Renal pelvis (tissue), 4 donors: ENCODE measurements around the gene SMPX. TPM values are rescaled to one million over a fixed set of nuclear protein-coding genes. Genes with fewer than 3 reads are reported as not detected.

ENCODE experiments used
- DNase-seq: peaks from one replicate; pipeline ENCODE4 v3.0.0-alpha.2; 2013
- polyA plus RNA-seq, 3 donors: library from polyadenylated mRNA; unstranded; fragments of 120-200 nt; gene quantifications; one replicate each; pipeline ENCODE4 v1.2.1, GENCODE V29; 2013; ENCODE audit not compliant: insufficient read length in 3 of 3

Gene SMPX
- polyA plus RNA-seq, 3 donors = 0.19 to 0.57 TPM; not detected in 1

DNA sequence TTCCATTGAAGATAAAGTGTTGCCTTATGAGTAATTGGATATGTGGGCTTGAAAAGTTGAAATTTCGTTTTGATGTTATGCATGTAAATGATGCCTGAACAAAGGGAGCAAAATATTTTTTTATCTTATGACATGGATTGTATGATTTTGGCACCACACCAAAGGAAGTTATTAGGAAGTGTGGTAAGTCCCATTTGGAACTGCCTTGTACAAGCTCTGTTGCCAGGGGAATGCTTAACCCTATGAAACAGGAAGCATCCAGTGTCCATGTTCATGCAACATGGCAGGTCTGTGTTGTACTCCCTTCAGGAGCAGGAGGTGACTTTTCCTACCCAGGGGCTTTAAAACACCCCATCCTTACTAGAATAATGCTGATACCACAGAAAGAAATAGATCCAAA, 13.2 kb downstream of the SMPX start:
- no peak for DNase-seq

DNA sequence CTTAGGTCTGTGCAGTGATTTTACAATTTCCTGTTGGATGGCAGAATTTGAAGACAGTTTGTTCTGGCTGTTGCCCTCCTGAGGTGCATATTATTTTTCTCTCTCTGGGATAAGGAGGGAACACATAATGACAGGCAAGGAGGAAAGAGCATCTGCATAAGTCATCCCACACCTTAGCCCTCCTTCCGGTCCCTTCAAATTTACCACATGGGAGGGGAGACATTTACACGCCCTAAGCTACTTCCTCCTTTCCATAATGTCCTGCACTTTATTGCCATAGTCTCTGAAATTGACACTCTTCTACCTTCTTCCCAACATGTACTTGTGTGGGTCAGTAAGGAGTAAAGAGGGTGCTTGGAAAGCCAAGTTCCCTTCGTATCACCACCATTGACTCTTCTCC, 13.9 kb downstream of the SMPX start:
- DNase-seq = no peak

DNA sequence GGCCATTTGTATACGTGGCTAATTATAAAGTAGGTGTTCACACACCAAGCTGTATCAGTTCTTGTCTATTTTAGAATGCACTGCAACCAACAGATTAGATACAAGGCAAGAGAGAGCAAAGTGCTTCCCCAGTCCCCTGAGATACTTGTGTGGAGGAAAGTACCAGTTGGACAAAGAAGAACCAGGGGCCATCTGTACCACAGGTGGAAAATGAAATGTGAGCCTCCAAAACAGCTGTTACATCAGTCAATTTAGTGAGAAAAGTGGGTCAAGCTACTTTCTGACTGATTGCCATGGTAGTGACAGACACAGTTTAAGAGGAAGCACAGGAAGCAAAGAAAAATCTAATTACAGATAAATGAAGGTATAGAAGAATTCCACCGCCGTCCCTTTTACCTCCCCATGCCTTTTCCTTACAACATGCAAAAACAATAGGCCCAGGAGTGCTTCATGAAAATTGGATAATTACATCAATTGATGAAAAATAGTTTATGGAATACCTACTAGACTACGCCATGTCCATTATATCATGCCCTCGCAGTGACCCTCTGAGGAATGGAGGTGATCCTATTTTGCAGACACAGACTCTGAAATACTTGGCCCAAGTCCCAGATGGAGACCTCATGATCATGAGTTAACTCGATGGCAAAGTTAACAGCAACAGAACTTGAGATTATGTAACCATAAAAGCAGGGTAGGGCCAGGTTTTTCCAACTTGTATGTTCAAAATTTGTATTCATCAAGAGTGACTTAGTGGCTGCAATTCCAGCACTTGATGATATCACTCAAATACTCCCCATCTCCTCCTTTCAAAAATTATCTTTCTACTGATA, 15.8 kb downstream of the SMPX start:
- no peak for DNase-seq

DNA sequence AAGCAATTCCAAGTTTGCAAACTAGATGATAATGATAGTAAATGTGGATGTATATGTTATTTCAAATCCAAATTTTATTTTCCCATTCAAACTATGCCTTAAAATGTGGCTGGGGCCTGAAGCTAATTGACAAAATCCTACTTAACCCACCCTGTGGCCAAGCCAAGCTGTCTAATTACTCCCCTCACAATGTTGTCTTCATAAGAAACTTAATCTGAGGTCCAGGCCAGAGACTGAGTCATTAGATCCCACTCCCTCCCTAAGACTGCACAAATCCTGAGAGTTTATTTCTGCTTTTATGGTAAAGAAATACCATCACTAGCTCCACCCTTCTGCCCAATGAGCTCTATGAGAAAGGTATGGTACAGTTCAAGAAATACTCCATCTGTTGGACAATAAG, 16.6 kb downstream of the SMPX start:
- DNase-seq = no peak

DNA sequence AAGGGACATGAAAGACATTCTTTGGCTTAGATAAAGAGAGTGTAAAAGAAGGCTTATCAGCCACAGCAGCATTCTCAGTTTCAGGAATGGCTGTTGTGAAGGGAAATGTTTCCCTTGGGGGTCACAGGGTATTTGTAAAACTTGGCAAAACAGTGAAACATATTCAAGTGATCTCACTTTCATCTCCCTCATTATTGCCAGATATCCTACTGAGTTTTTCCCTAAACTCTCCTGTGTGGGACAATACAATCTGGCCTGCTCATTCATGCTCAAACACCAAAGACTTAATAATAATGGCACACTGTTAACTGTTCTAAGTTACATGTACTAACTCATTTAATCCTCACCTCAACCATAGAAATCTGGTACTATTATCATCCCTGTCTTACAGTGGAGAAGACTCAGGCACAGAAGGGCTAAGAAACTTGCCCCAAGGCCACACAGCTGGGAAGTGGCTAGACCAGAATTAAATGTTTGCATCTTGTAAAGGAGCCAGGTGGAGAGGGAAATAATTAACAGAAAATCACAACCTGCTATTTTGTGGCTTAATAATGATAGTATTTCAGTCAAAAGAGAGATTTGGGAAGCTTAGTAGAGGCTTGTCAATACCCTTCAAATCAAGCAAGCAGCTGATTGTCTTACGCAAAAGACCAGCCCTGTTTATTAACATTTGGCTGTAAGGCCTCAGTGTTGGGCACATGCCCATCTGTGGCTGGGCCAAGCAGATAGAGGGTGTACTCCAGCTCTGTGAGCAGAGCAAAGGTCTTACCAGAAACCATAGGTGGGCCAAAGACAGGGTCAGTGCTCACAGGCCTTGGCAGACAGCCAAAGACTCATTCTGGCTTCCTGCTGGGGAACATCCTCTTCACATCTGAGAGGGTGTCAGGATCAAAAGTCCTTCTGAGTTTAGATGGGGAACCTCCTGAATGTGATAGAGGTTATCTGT, 17.3 kb downstream of the SMPX start:
- no peak for DNase-seq

DNA sequence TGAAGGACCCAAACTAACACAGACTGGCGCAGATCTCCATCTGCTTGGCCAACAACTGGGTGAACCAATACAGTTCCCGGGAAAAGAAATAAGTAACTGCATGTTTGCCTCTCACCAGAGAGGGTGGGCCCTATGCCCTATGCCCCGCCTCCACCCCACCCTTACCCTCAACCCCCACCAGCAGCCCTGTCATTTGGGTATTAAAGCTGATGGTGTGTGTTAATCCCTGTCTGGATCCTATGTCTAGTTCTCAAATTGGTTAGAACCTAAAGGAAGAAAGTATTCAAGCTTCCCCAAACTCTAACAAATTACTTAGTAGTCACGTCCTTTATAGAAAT, 19.0 kb downstream of the SMPX start:
- no peak for DNase-seq

DNA sequence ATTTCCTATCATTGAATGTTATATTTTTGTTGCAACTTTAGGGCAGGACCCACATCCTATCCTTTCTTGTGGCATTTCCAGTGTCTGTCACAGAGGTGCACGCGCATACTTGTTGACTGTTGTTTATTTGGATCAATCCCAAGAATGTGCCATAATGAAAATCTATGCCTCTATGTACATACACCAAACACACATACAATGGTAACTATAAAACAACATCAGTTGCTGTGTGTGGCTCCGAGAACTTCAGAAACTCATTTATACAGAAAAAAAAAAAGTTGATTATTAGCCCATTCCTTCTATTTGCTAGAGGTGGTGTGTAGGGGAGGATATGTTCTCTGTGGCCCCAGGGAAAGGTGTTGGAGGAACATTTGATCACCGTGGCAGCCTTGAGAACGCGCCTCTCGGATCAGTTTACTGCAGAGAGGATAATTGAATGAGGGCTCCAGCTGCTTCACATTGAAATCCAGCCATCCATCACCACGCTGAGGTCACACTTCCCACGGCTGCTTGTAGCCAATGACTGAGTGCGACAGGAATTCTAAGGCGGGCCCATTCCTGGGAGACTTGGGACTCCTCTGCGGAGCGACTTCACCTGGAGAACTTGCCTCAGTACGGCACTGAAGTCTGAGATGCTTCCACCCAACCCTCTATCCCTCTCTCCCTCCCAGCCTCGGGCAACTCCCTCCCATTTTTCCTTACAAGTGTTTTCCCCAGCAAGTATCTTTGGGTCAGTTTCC, 19.5 kb downstream of the SMPX start:
- DNase-seq = peak; percentile 65

DNA sequence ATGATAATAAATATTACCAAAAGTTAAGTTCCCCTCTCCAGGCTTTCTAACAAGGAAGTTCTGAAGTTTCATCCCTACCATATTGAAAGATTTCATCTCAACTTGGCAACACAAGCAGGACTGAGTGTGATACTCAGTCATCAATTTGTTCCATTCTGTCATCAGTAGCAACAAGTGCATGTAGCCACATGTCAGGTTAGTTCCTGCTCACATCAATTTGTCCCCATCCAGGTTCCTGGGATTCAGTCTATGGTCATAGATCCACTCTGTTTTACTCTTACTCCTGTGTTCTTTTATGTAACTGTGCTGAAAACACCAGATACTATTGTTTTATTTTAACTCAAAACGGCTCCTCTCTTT, 22.2 kb downstream of the SMPX start:
- no peak for DNase-seq

DNA sequence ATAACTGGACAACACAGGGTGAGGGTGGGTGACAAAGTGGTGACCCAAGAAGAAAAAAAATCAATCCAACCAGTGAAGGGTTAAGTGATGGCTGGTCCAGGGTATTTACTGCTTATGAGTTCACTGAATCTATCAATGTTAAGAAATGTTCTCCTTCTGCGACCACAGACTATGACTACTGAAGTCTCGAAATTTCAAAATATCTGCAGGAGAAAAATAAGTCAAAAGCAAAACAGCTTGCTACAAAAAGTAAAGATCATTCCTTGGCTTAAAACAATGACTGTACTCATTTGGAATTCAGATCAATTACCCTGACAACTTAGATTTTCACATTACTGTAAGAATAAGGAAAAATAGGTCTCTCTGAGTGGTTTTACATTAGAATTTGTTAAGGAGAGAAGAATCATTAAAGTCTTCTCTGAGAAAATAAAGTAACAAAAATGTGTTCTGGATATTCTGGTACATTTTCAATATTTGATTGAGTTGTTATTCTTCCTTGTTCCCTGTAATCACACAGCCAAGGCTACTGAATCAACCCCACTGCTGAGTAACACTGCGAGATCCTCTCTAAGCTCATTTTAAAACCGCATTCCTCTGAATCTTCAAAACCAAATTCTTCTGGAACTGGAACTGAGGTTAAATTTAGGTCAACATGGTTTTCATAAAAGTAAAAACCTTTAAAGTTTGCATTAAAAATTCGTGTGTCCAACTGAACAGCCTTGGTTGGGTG, 22.7 kb downstream of the SMPX start:
- DNase-seq = no peak

DNA sequence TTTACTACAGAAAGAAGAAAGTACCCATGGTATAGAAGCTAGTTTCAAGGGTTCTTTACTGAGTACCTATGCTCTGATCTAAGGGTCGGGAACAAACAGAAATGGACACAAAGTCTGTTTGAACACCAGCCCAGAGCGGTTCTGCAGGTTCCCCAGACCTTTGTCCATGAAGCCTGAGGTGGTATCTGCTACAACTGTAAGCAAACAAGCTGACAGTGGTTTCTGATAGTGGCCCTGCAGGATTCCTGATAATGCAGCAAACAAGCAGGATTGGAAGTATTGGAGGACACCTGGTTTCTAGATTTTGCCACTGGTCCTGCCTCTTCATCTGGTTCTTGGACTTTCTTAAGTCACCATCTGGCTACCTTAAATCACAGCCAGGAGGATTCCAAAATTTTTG, 23.7 kb downstream of the SMPX start:
- no peak for DNase-seq

DNA sequence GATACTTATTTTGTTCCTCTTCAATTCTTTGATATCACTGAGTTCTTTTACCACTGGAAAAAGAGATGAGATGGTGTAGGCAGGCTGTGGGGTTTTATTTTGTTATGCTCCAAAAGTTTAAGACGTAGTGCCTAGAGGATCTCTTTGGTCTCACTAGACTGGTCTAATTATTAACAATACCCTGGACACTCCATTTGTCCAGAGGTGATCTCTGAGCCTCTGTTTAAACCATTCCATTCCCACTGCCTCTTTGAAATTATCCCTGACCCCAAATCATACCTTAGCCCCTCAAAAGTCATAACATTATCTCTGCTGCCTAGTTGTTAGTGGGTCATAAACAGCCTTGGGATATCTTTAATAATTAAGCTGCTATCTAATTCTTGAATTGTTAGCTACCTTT, 24.2 kb downstream of the SMPX start:
- DNase-seq = no peak

DNA sequence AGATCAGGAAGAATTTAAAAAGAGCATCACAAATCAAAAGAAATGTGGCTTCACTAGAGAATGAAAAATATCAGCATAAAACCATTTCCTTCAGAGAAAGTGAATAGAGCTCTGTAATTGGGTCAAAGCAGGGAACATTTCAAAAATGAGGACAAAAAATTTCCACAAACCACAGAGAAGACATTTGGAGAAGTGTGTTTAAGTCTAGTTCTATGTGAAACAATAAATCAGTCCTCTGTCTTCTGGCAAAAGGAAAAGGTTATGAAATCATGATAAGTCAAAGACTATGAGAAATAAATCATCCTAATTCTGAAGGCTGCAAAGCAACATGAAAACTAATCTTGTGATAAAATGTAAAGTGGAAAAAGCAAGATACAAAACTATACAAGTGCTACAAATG, 27.9 kb downstream of the SMPX start:
- DNase-seq = no peak

DNA sequence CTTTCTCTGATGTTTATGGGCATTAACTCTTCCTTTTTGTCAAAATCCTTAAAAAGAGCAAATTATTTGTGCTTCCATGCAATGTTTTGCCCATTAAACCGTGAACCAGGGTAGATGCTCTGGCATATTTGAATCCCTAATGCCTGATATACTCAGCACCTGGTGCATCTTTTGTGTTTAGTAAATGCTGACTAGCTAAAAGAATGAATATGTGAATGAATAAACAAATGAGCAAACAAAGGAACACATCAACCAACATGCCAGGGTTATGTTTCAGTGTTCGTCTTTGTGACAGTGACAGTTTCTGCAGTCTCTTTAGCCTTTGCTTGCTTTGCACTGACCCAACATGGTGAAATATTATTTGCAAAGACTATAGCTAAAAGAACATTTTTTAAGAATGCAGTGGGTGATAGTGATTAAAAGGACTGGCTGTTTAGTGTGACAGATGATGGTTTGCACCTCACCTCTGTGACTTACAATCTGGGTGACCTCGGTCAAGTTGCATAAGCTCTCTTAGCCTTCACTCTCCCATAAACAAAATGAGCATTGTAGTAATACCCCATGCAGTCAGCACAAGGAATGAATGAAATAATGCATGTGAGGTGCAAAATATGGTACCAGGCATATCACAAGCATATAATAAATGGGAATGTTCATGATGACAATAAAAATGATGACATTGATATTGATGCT, 29.5 kb downstream of the SMPX start:
- DNase-seq = no peak

DNA sequence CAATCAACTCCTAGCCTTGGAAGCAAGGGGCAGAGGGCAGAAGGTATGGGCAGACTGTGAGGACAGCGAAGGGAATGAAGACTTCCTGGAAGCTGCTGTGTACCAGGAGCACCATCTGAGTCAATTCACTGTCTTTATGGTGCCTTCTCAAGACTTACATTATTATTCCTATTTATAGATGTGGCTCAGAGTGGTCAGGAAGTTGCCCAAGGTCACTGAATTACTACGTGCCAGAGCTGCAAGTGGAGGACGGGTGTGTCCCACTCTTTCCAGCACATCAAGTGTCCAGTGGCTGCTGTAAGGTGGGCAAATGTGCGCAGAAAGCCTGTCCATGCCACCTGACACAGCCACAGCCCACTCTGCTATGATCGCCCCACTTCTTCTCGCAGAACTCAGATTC, 32.0 kb downstream of the SMPX start:
- no peak for DNase-seq

DNA sequence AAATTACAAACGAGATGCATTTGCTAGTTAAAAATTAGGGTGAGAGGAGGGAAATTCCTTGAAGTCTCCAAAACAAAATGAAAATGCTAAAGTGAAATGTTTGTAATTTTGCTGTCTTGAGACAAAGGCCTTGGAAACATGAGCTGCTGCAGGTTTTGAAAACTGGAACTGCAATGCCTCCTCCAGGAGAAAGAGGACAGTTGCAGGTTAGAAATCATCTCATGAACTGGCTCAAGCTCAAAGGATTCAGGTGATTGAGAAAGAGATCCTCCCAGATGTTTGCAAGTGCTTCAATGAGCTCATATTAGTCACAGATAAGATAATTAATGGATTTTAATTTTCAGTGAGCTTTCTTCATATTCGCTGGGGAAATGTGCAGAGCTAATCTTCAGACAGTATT, 32.4 kb downstream of the SMPX start:
- no peak for DNase-seq

DNA sequence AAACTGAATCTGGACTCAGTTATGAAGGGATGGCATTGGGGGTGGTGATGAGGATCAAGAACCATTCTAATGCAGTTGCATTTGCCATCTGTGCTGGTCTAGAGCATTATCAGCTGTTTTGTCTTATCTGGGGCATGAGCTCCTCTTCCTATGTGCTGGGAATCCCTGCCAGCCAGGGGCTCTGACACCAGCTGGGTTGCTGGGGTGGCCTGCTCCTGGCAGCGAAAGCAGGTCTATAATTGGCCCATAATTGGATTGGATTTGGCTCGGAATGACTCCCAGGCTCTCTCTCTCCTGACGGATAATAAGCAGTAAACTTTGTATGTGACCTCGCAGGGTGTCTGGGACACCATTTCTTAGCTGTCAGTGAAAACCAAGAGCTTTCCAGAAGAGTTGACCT, 34.1 kb downstream of the SMPX start:
- no peak for DNase-seq

DNA sequence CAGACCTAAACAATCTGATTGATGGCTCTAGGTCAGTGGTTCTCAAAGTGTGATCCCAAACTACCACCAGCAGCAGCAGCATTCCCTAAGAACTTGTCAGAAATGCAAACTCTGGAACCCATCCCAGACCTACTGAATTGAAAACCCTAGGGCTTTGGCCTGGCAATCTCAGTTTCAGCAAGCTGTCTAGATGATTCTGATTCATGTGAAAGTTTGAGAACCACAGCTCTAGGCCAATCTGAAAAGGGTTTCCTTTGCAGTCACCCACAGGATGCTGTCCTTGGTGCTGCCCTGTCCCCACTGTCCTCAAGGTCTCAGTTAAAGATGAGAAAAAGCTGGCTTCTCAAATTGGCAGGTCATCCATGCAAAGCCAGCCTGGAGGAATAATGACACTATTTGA, 34.8 kb downstream of the SMPX start:
- no peak for DNase-seq

DNA sequence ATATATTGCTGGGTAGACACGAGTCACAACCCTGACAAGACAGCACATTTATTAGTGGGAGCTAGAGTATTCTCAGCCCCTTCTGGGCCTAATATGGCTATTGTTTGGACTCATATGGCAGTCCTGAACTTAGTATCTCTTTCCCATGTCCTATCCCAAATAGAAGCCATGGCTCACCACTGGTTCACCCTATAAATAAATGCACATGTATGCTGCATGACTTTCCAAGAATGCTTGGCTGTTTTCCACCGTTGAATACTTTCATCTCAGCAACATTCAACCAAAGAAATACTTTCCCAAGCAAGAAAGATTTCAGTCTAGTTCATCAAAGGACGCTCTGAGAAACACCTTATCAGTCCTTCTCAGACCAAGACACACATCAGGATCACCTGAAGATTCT, 36.7 kb downstream of the SMPX start:
- no peak for DNase-seq

DNA sequence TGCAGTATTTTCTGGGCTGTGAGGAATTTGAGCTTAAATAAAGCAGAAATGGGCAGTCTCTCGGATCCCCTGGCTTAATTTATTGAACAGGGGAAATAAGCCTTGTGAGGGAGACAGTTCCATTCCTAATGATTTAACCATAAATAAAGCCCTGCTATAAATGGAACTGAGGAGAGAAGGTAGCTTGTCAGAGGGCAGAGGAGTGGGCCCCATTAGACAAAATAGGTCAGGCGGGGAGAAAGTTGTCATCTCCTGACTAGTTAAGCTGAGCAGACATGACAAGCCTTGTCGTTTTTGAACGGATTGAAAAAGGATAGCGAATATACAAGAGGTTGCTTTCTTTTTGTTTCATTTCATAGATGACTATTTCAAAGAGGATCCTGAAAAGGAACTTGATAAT, 39.3 kb downstream of the SMPX start:
- DNase-seq = no peak

DNA sequence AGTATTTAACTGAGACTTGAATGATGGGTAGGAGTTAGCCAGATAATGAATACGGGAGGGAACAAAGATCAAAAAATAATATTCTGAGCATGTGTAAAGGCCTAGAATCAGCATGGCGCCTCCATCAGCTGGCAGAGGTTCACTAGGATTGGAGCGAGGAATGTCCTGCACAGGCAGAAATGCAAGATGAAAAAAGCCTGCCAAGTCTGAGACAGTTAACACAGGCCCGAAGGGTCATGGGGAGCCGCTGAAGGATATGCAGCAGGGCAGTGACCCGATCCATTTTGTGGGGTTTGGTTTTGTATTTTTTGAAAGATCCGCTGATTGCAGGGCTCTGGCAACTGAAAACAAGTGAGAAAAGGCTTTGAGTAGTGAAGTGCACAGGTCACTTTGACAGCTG, 40.1 kb downstream of the SMPX start:
- DNase-seq = no peak

DNA sequence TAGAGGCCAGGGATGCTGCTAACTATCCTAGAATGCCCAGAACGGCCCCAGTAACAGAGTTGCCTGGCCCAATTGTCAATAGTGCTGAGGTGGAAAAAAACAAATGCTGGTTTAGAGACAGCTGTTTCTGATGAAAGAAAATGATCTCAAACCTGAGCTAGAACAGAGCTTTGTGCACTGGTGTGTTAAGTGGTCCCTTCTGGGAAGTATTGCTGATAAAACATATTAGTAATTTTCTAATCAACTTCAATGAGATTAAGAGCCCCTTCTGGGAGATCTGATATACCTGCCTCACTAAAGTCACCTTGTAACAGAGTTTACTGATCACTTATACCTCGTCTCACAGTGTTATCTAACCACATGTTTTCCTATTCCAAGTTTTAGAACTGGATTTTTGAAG, 42.1 kb downstream of the SMPX start:
- DNase-seq = no peak
